Measurements from ENCODE around the gene OR1S2. TPM values are rescaled to one million over a fixed set of nuclear protein-coding genes. Genes with fewer than 3 reads are reported as not detected.

OR1S2 gene
- total RNA-seq, 1 experiment from 2014 or later, result not detected

- H3K27ac ChIP-seq (ENCODE audit: low read depth, low read length, poor library complexity, severe bottlenecking), result no peak overlapping the region
- no peaks in the 10 kb centered on the region for H3K4me1 ChIP-seq (ENCODE audit: insufficient read depth, low read length, poor library complexity, severe bottlenecking)
- peaks cover 6% of the 10 kb centered on the region for H3K9me3 ChIP-seq (ENCODE audit: low read depth, low read length, poor library complexity, severe bottlenecking)
- CTCF ChIA-PET, result no interaction called here
- no peak for DNase-seq (ENCODE audit: low spot score)
- TF ChIP-seq EZH2 (IDR thresholded peaks at IDR 0.05; ENCODE audit: borderline replicate concordance, low read depth, low read length, poor library complexity, severe bottlenecking) (no peak), CTCF (conservative IDR thresholded peaks at IDR 0.05; ENCODE audit: low read depth, low read length) (no peak)
- no peaks in the 10 kb centered on the region for H3K36me3 ChIP-seq (ENCODE audit: insufficient read depth, low read length, poor library complexity, severe bottlenecking)
- H3K4me3 ChIP-seq (ENCODE audit: low read depth, low read length, poor library complexity, severe bottlenecking), result no peak overlapping the region
- H3K27me3 ChIP-seq (replicated peaks; ENCODE audit: insufficient read depth, low read depth, low read length, poor library complexity), result no peaks in the 10 kb centered on the region
- BruUV-seq (replicated peaks), result no TSS peak
- POLR2A ChIA-PET (ENCODE audit: low non-redundant PET), result no interaction called here
- intact Hi-C loops (cut with micrococcal nuclease; ENCODE audit: unreplicated experiment), result no loop called here
Measured at GRCh38 chr11:58195939-58196338, 8.0 kb downstream of the OR1S2 start.

GRCh38 chr11:58193391-58193790 lies 10.6 kb downstream of the OR1S2 start:
- POLR2A ChIA-PET (ENCODE audit: low non-redundant PET), result no interaction called here
- no TSS peak for BruUV-seq (replicated peaks)
- no peak overlapping the region for H3K27ac ChIP-seq (ENCODE audit: low read depth, low read length, poor library complexity, severe bottlenecking)
- H3K27me3 ChIP-seq (replicated peaks; ENCODE audit: insufficient read depth, low read depth, low read length, poor library complexity), result no peaks in the 10 kb centered on the region
- intact Hi-C loops (cut with micrococcal nuclease; ENCODE audit: unreplicated experiment), result no loop called here
- no peak for DNase-seq (ENCODE audit: low spot score)
- no peaks in the 10 kb centered on the region for H3K4me1 ChIP-seq (ENCODE audit: insufficient read depth, low read length, poor library complexity, severe bottlenecking)
- H3K36me3 ChIP-seq (ENCODE audit: insufficient read depth, low read length, poor library complexity, severe bottlenecking), result no peaks in the 10 kb centered on the region
- CTCF ChIA-PET, result no interaction called here
- no peak overlapping the region for H3K4me3 ChIP-seq (ENCODE audit: low read depth, low read length, poor library complexity, severe bottlenecking)
- TF ChIP-seq EZH2 (IDR thresholded peaks at IDR 0.05; ENCODE audit: borderline replicate concordance, low read depth, low read length, poor library complexity, severe bottlenecking), result no peak
- TF ChIP-seq CTCF (conservative IDR thresholded peaks at IDR 0.05; ENCODE audit: low read depth, low read length), result no peak
- H3K9me3 ChIP-seq (ENCODE audit: low read depth, low read length, poor library complexity, severe bottlenecking), result peaks cover 6% of the 10 kb centered on the region

- POLR2A ChIA-PET (ENCODE audit: low non-redundant PET), result no interaction called here
Measured at GRCh38 chr11:58192229-58192628, 11.7 kb downstream of the OR1S2 start.

More at GRCh38 chr11:58192229-58192628, 11.7 kb downstream of the OR1S2 start:
- H3K36me3 ChIP-seq (ENCODE audit: insufficient read depth, low read length, poor library complexity, severe bottlenecking), result no peaks in the 10 kb centered on the region
- no peak for DNase-seq (ENCODE audit: low spot score)
- no peaks in the 10 kb centered on the region for H3K4me1 ChIP-seq (ENCODE audit: insufficient read depth, low read length, poor library complexity, severe bottlenecking)
- CTCF ChIA-PET, result no interaction called here
- intact Hi-C loops (cut with micrococcal nuclease; ENCODE audit: unreplicated experiment), result no loop called here
- no peak overlapping the region for H3K27ac ChIP-seq (ENCODE audit: low read depth, low read length, poor library complexity, severe bottlenecking)
- no peaks in the 10 kb centered on the region for H3K9me3 ChIP-seq (ENCODE audit: low read depth, low read length, poor library complexity, severe bottlenecking)
- TF ChIP-seq CTCF (conservative IDR thresholded peaks at IDR 0.05; ENCODE audit: low read depth, low read length), result no peak
- TF ChIP-seq EZH2 (IDR thresholded peaks at IDR 0.05; ENCODE audit: borderline replicate concordance, low read depth, low read length, poor library complexity, severe bottlenecking), result no peak
- H3K4me3 ChIP-seq (ENCODE audit: low read depth, low read length, poor library complexity, severe bottlenecking), result no peak overlapping the region
- H3K27me3 ChIP-seq (replicated peaks; ENCODE audit: insufficient read depth, low read depth, low read length, poor library complexity), result no peaks in the 10 kb centered on the region
- no TSS peak for BruUV-seq (replicated peaks)
